ENCODE measurements around the gene PMPCA. TPM values are rescaled to one million over a fixed set of nuclear protein-coding genes. Genes with fewer than 3 reads are reported as not detected.
"Not testable (repeated sequence)": the region's sequence is repeated elsewhere in the genome, so short reads cannot be mapped to it uniquely, and the experiment has no call there.

PMPCA gene
- total RNA-seq, 1 experiment from 2014 or later, result 59.7 TPM

- DNase-seq (ENCODE audit: extremely low read depth, low read depth), result peak; percentile 13
Measured at GRCh38 chr9:136409557-136410455, 652 bp upstream of the PMPCA start.

- DNase-seq (ENCODE audit: extremely low read depth, low read depth), result no peak
Measured at GRCh38 chr9:136411378-136411777, 920 bp downstream of the PMPCA start.

- DNase-seq (ENCODE audit: extremely low read depth, low read depth), result no peak
Measured at GRCh38 chr9:136412962-136413361, 2.5 kb downstream of the PMPCA start.

- no peak for DNase-seq (ENCODE audit: extremely low read depth, low read depth)
Measured at GRCh38 chr9:136416427-136416826, 6.0 kb downstream of the PMPCA start.

- DNase-seq (ENCODE audit: extremely low read depth, low read depth), result no peak
Measured at GRCh38 chr9:136416914-136417313, 6.5 kb downstream of the PMPCA start.

GRCh38 chr9:136418182-136419091 is 8.0 kb downstream of the PMPCA start:
- DNase-seq (ENCODE audit: extremely low read depth, low read depth), result no peak

- no peak for DNase-seq (ENCODE audit: extremely low read depth, low read depth)
Measured at GRCh38 chr9:136419092-136419420, 8.6 kb downstream of the PMPCA start.

- no peak for DNase-seq (ENCODE audit: extremely low read depth, low read depth)
Measured at GRCh38 chr9:136421791-136422190, 11.3 kb downstream of the PMPCA start.

- DNase-seq (ENCODE audit: extremely low read depth, low read depth), result no peak
Measured at GRCh38 chr9:136422876-136423275, 12.4 kb downstream of the PMPCA start.

- no peak for DNase-seq (ENCODE audit: extremely low read depth, low read depth)
Measured at GRCh38 chr9:136423432-136424146, 13.1 kb downstream of the PMPCA start.

GRCh38 chr9:136424750-136425362 is 14.4 kb downstream of the PMPCA start:
- DNase-seq (ENCODE audit: extremely low read depth, low read depth), result no peak

GRCh38 chr9:136425367-136425766 is 14.9 kb downstream of the PMPCA start:
- not testable (repeated sequence) for DNase-seq (ENCODE audit: extremely low read depth, low read depth)

GRCh38 chr9:136426787-136427186 is 16.3 kb downstream of the PMPCA start:
- no peak for DNase-seq (ENCODE audit: extremely low read depth, low read depth)

GRCh38 chr9:136429075-136429628 is 18.7 kb downstream of the PMPCA start:
- no peak for DNase-seq (ENCODE audit: extremely low read depth, low read depth)

- DNase-seq (ENCODE audit: extremely low read depth, low read depth), result no peak
Measured at GRCh38 chr9:136429683-136430491, 19.4 kb downstream of the PMPCA start.

GRCh38 chr9:136430588-136431234 is 20.3 kb downstream of the PMPCA start:
- DNase-seq (ENCODE audit: extremely low read depth, low read depth), result no peak

- DNase-seq (ENCODE audit: extremely low read depth, low read depth), result no peak
Measured at GRCh38 chr9:136431782-136432350, 21.4 kb downstream of the PMPCA start.

GRCh38 chr9:136432591-136432990 is 22.1 kb downstream of the PMPCA start:
- DNase-seq (ENCODE audit: extremely low read depth, low read depth), result no peak

Data from NCI-H460 (cell line).